ENCODE measurements around the gene TMEM44.
"Not testable (repeated sequence)": the region's sequence is repeated elsewhere in the genome, so short reads cannot be mapped to it uniquely, and the experiment has no call there.

TMEM44 gene

DNA sequence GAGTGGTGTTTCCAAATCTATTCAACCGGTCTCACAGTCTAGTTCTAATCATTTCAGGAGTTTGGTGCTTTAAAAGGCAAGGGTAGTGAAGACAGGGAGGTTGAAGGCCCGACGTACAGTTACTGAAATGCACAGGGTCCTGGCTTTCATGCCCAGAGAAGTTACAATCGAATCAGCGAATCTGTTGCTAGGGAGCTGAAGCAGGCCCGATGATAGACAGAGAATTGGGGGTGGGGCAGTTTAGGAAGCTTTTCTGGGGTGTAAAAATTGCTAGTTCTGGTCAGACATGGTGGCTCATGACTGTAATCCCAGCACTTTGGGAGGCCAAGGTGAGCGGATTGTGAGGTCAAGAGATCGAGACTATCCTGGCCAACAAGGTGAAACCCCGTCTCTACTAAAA is 83.4 kb downstream of the TMEM44 start:
- DNase-seq = no peak

DNA sequence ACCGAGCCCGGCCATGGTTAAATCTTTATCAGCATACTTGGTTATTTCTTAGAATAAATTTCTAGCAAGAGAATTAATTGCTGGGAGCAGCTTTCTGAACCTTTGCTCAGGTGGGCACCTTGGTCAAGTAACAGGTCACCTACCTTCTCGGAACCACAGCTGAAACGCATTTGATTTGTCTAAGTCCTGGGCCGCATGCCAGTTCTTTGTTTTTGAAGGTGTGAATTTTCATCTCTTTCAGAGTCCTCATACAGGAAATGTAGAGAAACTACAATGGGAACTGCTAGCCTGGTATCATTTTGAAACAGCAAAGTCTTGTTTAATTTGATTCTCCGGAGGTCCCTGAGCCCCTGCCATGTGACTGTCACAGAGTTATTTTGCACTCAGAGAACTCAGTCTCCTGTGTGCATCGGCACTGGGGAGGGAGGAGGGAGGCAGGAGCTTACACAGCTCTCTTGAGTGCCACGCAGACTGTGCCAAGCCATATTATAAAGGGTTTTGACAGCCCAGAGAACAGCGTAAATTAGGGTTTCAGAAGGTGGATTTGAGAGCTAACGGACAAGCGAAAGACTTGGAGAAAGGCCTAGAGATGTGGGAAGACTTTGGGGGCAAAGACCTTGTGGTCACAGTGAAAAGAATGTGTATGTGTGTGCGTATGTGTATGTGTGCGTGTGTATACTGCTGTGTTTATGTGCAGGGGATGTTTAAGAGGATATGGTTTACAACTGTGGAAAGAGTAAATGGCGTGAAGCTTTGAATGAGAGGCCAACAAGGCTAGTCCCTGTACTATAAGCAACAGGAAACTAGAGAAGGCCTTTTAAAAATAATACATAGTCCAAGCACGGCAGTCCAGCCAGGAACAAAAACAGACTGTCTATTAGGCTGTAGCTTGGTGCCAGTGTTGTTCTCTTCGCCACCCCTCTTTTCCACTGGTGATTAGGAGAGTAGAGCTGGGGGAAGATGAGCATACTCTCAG is 84.6 kb downstream of the TMEM44 start:
- no peak for DNase-seq

DNA sequence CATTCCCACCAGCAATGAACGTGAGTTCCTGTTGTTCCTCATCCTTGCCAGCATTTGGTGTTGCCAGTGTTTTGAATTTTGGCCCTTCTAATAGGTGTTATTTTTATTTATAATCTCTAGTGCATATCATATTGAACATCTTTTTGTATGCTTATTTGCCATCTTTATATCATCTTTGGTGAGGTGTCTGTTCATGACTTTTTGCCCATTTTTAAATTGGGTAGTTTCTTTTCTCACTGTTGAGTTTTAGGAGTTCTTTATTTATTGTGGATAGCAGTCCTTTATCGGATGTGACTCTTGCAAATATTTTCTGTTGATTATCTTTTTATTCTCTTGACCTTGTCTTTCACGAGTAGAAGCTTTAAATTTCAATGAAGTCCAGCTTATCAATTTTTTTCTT is 86.2 kb downstream of the TMEM44 start:
- no peak for DNase-seq

DNA sequence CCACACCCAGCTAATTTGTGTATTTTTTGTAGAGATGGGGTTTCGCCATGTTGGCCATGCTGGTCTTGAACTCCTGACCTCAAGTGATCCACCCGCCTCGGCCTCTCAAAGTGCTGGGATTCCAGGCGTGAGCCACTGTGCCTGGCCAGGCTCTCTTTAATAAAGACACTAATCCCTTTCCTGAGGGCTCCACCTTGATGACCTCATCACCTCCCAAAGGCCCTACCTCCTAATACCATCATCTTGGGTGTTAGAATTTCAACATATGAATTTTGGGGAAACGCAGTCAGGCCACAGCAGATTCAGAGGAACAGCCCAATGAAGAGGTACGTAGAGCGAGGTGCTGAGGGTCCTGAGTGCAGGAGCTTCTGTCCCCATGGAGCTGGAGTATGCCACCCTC is 87.7 kb downstream of the TMEM44 start:
- not testable (repeated sequence) for DNase-seq

DNA sequence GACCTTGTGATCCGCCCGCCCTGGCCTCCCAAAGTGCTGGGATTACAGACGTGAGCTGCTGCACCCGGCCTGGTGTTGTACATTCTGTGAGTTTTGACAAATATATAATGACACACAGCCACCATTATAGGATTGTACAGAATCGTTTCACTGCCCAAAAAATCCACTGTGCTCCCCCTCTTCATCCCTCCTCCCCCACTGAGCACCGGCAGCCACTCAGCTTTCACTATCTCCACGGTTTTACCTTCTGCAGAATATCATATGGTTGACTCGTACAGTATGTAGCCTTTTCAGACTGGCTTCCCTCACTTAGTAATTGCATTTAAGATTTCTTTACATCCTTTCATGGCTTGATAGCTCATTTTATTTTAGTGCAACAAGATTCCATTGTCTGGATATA is 89.7 kb downstream of the TMEM44 start:
- DNase-seq = no peak

DNA sequence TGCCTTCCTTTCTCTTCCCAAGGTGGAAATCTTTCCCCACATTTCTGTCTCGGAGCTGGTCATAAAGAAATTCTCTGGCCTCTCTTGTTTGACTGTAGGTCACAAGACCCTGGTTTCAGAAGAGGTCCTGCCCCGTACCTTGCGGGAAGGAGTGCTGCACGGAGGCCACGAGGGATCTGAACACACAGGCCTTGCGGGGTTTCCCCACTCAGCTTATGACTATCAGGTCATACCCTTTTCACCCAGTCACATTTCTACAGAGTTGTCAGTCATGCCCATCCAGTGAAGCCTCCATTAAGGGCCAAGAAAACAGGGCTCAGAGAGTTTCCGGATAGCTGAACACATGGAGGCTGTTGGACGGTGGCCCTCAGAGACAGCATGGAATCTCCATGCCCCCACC is 91.7 kb downstream of the TMEM44 start:
- DNase-seq = no peak

DNA sequence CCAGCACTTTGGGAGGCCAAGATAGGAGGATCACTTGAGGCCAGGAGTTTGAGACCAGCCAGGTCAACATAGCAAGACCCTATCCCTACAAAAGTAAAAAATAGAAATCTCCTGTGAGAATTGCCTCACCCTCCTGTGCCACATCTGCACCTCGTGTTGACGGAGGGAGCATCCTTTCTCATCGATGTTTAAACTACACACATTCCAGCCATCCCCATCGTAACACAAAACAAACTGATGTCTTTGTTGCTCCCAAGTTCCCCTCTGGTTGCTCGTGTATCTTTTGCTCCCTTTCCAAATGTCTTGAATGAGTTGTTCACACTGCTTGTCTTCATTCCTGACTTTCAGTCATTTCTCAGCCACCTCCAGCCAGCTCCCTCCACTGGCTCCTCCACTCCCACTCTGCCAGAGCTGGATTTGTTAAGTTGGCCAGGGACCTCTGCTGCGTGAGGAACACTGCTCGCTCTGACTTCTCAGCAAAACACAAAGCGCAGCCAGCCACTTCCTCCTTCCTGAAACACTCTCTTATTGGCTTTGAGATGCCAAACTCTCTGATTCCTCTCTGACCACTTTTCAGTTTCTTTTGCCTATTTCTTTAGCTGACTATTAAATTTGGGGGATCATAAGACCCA is 92.8 kb downstream of the TMEM44 start:
- no peak for DNase-seq

DNA sequence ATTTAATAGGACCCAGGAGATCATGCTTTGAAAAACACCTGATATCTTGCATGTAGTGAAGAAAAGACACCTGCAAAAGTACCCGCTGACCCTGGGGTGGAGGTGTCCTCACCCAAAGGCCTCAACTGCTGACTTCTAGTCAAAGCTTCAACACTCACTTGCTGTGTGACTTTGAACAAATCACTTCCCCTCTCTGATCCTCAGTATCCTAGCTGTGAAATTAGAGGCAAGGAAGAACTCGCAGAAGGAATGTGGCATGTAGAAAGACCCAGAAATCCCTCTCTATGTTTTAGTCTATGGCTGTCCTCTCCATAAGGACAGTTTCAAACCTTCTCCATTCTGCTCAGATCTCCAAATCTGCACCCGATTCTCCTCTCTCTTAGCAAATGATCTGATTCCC is 93.7 kb downstream of the TMEM44 start:
- DNase-seq = no peak

DNA sequence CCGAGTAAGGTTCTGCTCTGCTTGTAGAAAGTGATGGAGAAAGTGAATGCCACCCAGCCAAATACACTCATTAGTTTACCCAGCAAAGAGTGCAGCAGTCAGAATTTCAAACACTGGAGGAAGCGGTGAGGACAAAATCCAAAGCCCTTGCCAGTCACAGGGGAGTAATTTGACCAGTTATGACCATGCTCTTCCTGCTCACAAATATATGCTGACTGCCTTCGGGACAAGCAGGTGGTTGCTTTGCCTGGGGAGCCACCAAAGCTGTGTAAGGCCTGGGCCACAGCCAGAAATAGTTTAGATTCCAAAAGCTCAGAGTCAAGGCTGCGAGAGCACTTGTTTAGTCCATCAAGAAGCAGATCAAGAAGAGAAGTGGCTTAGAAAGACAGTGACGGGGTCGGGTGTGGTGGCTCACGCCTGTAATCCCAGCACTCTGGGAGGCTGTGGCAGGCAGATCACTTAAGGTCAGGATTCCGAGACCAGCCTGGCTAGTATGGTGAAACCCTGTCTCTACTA is 95.4 kb downstream of the TMEM44 start:
- no peak for DNase-seq
